GM23338 (cell line): ENCODE results near the gene ITGB5. TPM values are rescaled to one million over a fixed set of nuclear protein-coding genes. Genes with fewer than 3 reads are reported as not detected.

Experiments
- ATAC-seq: fragments of 200-7000 bp; cut with Tn5 transposase; 3 replicates; pipeline ENCODE4 v1.9.1; 2020
- DNase-seq: peaks from one replicate; pipeline ENCODE4 v3.0.0-alpha.2; 2015; ENCODE audit warnings: low spot score
- H2AFZ ChIP-seq: fragments of 200-600 bp; sonication (generic); 2 replicates; pipeline ENCODE4 v1.8.0; 2016; ENCODE audit warnings: antibody characterized with exemption, mild to moderate bottlenecking, moderate library complexity
- H3F3A ChIP-seq: fragments of 200-600 bp; sonication (generic); replicated peaks from 2 replicates; pipeline ENCODE4 v1.8.0; 2017; ENCODE audit warnings: antibody characterized with exemption, mixed run types, low read depth
- H3K27ac ChIP-seq: fragments of 200-600 bp; sonication (generic); 2 replicates; pipeline ENCODE4 v1.6.1; 2016; ENCODE audit warnings: low read depth
- H3K27me3 ChIP-seq: fragments of 200-600 bp; sonication (generic); 2 replicates; pipeline ENCODE4 v1.8.0; 2016; ENCODE audit warnings: mild to moderate bottlenecking, mixed run types, moderate library complexity; ENCODE audit not compliant: insufficient read depth
- H3K36me3 ChIP-seq: fragments of 200-600 bp; sonication (generic); 2 replicates; pipeline ENCODE4 v1.8.0; 2016; ENCODE audit warnings: mild to moderate bottlenecking; ENCODE audit not compliant: insufficient read depth
- H3K4me1 ChIP-seq: fragments of 200-600 bp; sonication (generic); 2 replicates; pipeline ENCODE4 v1.8.0; 2016; ENCODE audit warnings: mild to moderate bottlenecking, moderate library complexity; ENCODE audit not compliant: insufficient read depth
- H3K4me2 ChIP-seq: fragments of 200-600 bp; sonication (generic); 2 replicates; pipeline ENCODE4 v1.7.1; 2017; ENCODE audit warnings: mixed run types
- H3K4me3 ChIP-seq: fragments of 200-600 bp; sonication (generic); 2 replicates; pipeline ENCODE4 v1.6.1; 2016; ENCODE audit warnings: mixed run types
- H3K79me2 ChIP-seq: fragments of 200-600 bp; sonication (generic); replicated peaks from 2 replicates; pipeline ENCODE4 v1.8.0; 2017; ENCODE audit warnings: mild to moderate bottlenecking; ENCODE audit not compliant: insufficient read depth
- H3K9me2 ChIP-seq: fragments of 200-600 bp; sonication (generic); 2 replicates; pipeline ENCODE4 v1.8.0; 2017; ENCODE audit not compliant: insufficient read depth
- H4K20me1 ChIP-seq: fragments of 200-600 bp; sonication (generic); replicated peaks from 2 replicates; pipeline ENCODE4 v1.8.0; 2017; ENCODE audit warnings: mild to moderate bottlenecking; ENCODE audit not compliant: insufficient read depth
- H3K27ac Mint-ChIP-seq: 2 replicates; pipeline ENCODE4 v1.8.0; 2020; ENCODE audit warnings: inconsistent platforms, mild to moderate bottlenecking, moderate library complexity, mixed read lengths
- H3K27me3 Mint-ChIP-seq: 3 replicates; pipeline ENCODE4 v1.8.0; 2022; ENCODE audit warnings: low read depth, mild to moderate bottlenecking, moderate library complexity, mixed read lengths, inconsistent platforms; ENCODE audit not compliant: insufficient read depth, poor library complexity
- H3K36me3 Mint-ChIP-seq: 3 replicates; pipeline ENCODE4 v1.8.0; 2021; ENCODE audit warnings: low read depth, mild to moderate bottlenecking, inconsistent platforms, moderate library complexity, mixed read lengths
- H3K4me1 Mint-ChIP-seq: 3 replicates; pipeline ENCODE4 v1.8.0; 2020; ENCODE audit warnings: mild to moderate bottlenecking, inconsistent platforms, mixed read lengths
- H3K4me3 Mint-ChIP-seq: 3 replicates; pipeline ENCODE4 v1.8.0; 2021; ENCODE audit warnings: moderate library complexity, mild to moderate bottlenecking, inconsistent platforms, mixed read lengths
- H3K9me3 Mint-ChIP-seq: 3 replicates; pipeline ENCODE4 v1.8.0; 2020; ENCODE audit warnings: moderate library complexity, mild to moderate bottlenecking, inconsistent platforms, mixed read lengths
- EZH2 ChIP-seq: fragments of 200-600 bp; sonication (generic); IDR thresholded peaks from one replicate; pipeline ENCODE4 v1.8.0; 2017; ENCODE audit warnings: antibody characterized with exemption, mild to moderate bottlenecking, low read depth; ENCODE audit not compliant: unreplicated experiment
- EZH2phosphoT487 ChIP-seq: fragments of 200-600 bp; sonication (generic); IDR thresholded peaks from one replicate; pipeline ENCODE4 v1.8.1; 2018; ENCODE audit warnings: antibody characterized with exemption; ENCODE audit not compliant: unreplicated experiment
- JUNB ChIP-seq: IDR thresholded peaks from one replicate; pipeline ENCODE4 v1.6.1; 2016; ENCODE audit warnings: antibody characterized with exemption; ENCODE audit not compliant: unreplicated experiment
- NANOG ChIP-seq: IDR thresholded peaks from 2 replicates; pipeline ENCODE4 v1.6.1; 2016; ENCODE audit warnings: antibody characterized with exemption, borderline replicate concordance
- POLR2AphosphoS5 ChIP-seq: IDR thresholded peaks from 2 replicates; pipeline ENCODE4 v1.6.1; 2016; ENCODE audit warnings: antibody characterized with exemption, low read depth
- ZNF114 ChIP-seq: fragments of 250-450 bp; sonication (Bioruptor Pico); IDR thresholded peaks from 2 replicates; pipeline ENCODE4 v1.5.0; 2020; ENCODE audit warnings: mild to moderate bottlenecking, moderate library complexity
- ZNF331 ChIP-seq: fragments of 250-450 bp; sonication (Bioruptor Pico); IDR thresholded peaks from 2 replicates; pipeline ENCODE4 v1.5.0; 2020; ENCODE audit warnings: low read depth, mild to moderate bottlenecking, moderate library complexity
- polyA plus RNA-seq: library from polyadenylated mRNA; unstranded; fragments of >200 nt; fragmentation: Nextera tagmentation; extraction: Ambion mirVana; gene quantifications from 2 replicates; pipeline ENCODE4 v1.2.1, GENCODE V29; 2016
- total RNA-seq: library from RNA; depleted of rRNA; stranded (reverse); fragments of >200 nt; shearing (Covaris generic); gene quantifications from 2 replicates; pipeline ENCODE4 v1.2.3, GENCODE V29; 2014
- TF ChIP-seq, protein P1 (sequence below): fragments of 250-450 bp; sonication (Bioruptor Pico); IDR thresholded peaks from 2 replicates; pipeline ENCODE4 v1.5.0; 2020; ENCODE audit warnings: mild to moderate bottlenecking, moderate library complexity
- TF ChIP-seq, protein P2 (sequence below): IDR thresholded peaks from 2 replicates; pipeline ENCODE4 v1.6.1; 2016; ENCODE audit warnings: antibody characterized with exemption
- TF ChIP-seq, protein P3 (sequence below), 2 experiments: fragments of 200-600 bp in 1 of 2; sonication (generic) in 1 of 2; conservative IDR thresholded peaks; 2 replicates each; pipeline versions ENCODE4 v1.5.1 to v1.6.1; 2016 to 2017; ENCODE audit warnings: antibody characterized with exemption in 2 of 2, low read depth in 2 of 2, mild to moderate bottlenecking in 2 of 2, moderate library complexity in 1 of 2
- TF ChIP-seq, protein P4 (sequence below): IDR thresholded peaks from one replicate; pipeline ENCODE4 v1.6.1; 2018; ENCODE audit warnings: antibody characterized with exemption; ENCODE audit not compliant: unreplicated experiment

The ITGB5 gene
- total and polyA plus RNA-seq, 2 experiments from 2014 or later: 68.2 to 269 TPM

DNA sequence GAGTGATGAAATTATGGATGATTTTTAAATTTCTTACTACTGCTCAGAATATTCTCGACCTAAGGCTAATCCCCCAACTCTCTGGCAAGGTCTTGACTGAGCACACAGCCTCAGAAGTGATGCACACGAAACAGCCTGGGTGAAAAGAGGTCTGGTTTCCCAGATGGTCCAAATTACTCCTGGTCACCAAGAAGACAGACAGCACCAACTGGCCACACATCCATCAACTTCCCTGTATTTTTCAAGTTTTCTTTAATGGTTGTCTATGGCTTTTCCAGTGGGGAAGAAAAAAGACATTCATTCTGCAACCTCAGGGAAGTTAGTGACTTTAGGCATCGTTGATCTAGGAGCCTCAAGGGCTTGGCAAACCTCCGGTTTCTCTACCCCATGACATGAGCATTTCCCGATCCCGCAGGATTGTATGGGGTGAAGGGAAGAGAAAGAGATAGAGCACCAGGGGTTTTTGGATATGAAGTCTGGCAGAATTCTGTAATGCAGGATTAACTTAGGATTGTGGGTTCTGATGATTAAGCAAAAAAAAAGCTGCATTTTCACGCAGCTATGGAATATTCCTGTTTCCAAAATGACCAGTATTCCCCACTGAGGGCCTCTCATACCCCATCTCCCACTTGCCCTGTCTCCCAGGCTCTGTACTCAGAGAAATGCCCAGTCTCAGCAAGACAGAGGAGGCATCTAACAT is 94.7 kb downstream of the ITGB5 start (continued):
- TF ChIP-seq, protein P1, sequence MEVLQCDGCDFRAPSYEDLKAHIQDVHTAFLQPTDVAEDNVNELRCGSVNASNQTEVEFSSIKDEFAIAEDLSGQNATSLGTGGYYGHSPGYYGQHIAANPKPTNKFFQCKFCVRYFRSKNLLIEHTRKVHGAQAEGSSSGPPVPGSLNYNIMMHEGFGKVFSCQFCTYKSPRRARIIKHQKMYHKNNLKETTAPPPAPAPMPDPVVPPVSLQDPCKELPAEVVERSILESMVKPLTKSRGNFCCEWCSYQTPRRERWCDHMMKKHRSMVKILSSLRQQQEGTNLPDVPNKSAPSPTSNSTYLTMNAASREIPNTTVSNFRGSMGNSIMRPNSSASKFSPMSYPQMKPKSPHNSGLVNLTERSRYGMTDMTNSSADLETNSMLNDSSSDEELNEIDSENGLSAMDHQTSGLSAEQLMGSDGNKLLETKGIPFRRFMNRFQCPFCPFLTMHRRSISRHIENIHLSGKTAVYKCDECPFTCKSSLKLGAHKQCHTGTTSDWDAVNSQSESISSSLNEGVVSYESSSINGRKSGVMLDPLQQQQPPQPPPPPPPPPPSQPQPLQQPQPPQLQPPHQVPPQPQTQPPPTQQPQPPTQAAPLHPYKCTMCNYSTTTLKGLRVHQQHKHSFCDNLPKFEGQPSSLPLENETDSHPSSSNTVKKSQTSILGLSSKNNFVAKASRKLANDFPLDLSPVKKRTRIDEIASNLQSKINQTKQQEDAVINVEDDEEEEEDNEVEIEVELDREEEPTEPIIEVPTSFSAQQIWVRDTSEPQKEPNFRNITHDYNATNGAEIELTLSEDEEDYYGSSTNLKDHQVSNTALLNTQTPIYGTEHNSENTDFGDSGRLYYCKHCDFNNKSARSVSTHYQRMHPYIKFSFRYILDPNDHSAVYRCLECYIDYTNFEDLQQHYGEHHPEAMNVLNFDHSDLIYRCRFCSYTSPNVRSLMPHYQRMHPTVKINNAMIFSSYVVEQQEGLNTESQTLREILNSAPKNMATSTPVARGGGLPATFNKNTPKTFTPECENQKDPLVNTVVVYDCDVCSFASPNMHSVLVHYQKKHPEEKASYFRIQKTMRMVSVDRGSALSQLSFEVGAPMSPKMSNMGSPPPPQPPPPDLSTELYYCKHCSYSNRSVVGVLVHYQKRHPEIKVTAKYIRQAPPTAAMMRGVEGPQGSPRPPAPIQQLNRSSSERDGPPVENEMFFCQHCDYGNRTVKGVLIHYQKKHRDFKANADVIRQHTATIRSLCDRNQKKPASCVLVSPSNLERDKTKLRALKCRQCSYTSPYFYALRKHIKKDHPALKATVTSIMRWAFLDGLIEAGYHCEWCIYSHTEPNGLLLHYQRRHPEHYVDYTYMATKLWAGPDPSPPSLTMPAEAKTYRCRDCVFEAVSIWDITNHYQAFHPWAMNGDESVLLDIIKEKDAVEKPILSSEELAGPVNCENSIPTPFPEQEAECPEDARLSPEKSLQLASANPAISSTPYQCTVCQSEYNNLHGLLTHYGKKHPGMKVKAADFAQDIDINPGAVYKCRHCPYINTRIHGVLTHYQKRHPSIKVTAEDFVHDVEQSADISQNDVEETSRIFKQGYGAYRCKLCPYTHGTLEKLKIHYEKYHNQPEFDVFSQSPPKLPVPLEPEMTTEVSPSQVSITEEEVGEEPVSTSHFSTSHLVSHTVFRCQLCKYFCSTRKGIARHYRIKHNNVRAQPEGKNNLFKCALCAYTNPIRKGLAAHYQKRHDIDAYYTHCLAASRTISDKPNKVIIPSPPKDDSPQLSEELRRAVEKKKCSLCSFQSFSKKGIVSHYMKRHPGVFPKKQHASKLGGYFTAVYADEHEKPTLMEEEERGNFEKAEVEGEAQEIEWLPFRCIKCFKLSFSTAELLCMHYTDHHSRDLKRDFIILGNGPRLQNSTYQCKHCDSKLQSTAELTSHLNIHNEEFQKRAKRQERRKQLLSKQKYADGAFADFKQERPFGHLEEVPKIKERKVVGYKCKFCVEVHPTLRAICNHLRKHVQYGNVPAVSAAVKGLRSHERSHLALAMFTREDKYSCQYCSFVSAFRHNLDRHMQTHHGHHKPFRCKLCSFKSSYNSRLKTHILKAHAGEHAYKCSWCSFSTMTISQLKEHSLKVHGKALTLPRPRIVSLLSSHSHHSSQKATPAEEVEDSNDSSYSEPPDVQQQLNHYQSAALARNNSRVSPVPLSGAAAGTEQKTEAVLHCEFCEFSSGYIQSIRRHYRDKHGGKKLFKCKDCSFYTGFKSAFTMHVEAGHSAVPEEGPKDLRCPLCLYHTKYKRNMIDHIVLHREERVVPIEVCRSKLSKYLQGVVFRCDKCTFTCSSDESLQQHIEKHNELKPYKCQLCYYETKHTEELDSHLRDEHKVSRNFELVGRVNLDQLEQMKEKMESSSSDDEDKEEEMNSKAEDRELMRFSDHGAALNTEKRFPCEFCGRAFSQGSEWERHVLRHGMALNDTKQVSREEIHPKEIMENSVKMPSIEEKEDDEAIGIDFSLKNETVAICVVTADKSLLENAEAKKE: no peak
- TF ChIP-seq NANOG (no peak), ZNF114 (CRISPR knock-in tag) (no peak), EZH2 (no peak)

DNA sequence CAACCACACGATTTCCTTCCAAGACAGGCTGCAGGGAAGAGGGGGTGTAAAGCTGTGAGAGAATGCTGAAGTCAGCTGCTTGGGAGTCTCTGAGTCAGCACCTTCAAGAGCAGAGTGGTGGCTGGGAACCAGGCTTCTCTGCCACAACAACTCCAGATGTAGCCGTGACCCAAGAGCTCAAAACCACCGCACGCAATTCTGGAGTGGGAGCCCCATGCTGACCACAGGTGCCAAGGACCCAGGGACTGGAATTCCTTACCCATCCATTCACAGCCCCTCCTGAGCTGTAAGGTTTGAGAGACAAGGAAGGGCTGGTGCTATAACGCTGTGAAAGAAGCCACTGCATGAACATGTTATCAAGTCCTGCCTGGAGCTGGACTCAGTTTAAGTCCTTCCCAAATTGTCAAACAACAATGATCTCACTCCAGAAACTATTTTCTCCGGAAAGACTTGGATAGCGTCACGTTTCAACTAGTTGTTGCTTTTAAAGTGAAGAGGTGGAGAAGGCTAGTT is 95.5 kb downstream of the ITGB5 start:
- no peak overlapping the region for H2AFZ ChIP-seq
- no peak for DNase-seq
- peak overlapping the region; percentile 69; the same call in 1 of the 2 replicates for H3K27ac ChIP-seq
- H3K79me2 ChIP-seq: peaks cover 29% of the 10 kb centered on the region
- no peak for ATAC-seq
- no peak overlapping the region for H3K4me3 ChIP-seq
- Mint-ChIP-seq H3K4me3 (no peak overlapping the region), H3K27ac (0 out of 2 replicates have a peak overlapping the region, but pooled peaks have one; percentile 39), H3K36me3 (peaks cover 57% of the 10 kb centered on the region), H3K4me1 (peaks cover 6% of the 10 kb centered on the region), H3K9me3 (no peaks in the 10 kb centered on the region), H3K27me3 (peaks cover 10% of the 10 kb centered on the region)
- H3K27me3 ChIP-seq: no peaks in the 10 kb centered on the region
- no peaks in the 10 kb centered on the region for H3K9me2 ChIP-seq
- H3K4me1 ChIP-seq: no peaks in the 10 kb centered on the region
- peaks cover 20% of the 10 kb centered on the region; the same call in 1 of the 2 replicates for H4K20me1 ChIP-seq
- no peak overlapping the region for H3K4me2 ChIP-seq
- 0 out of 2 replicates have a peak, but pooled peaks cover 5% of the 10 kb centered on the region for H3F3A ChIP-seq
- H3K36me3 ChIP-seq: peaks cover 25% of the 10 kb centered on the region
- TF ChIP-seq EZH2phosphoT487: no peak
- no peak for TF ChIP-seq EZH2
- TF ChIP-seq, protein P2, sequence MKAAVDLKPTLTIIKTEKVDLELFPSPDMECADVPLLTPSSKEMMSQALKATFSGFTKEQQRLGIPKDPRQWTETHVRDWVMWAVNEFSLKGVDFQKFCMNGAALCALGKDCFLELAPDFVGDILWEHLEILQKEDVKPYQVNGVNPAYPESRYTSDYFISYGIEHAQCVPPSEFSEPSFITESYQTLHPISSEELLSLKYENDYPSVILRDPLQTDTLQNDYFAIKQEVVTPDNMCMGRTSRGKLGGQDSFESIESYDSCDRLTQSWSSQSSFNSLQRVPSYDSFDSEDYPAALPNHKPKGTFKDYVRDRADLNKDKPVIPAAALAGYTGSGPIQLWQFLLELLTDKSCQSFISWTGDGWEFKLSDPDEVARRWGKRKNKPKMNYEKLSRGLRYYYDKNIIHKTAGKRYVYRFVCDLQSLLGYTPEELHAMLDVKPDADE: no peak
- no peak for TF ChIP-seq ZNF114 (CRISPR knock-in tag)
- no peak for TF ChIP-seq JUNB
- no peak for TF ChIP-seq POLR2AphosphoS5
- TF ChIP-seq, protein P3, sequence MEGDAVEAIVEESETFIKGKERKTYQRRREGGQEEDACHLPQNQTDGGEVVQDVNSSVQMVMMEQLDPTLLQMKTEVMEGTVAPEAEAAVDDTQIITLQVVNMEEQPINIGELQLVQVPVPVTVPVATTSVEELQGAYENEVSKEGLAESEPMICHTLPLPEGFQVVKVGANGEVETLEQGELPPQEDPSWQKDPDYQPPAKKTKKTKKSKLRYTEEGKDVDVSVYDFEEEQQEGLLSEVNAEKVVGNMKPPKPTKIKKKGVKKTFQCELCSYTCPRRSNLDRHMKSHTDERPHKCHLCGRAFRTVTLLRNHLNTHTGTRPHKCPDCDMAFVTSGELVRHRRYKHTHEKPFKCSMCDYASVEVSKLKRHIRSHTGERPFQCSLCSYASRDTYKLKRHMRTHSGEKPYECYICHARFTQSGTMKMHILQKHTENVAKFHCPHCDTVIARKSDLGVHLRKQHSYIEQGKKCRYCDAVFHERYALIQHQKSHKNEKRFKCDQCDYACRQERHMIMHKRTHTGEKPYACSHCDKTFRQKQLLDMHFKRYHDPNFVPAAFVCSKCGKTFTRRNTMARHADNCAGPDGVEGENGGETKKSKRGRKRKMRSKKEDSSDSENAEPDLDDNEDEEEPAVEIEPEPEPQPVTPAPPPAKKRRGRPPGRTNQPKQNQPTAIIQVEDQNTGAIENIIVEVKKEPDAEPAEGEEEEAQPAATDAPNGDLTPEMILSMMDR (conservative IDR thresholded peaks at IDR 0.05; ENCODE audit: low read depth in 2 of 2): no peak
- TF ChIP-seq ZNF331 (CRISPR knock-in tag): no peak
- TF ChIP-seq, protein P4, sequence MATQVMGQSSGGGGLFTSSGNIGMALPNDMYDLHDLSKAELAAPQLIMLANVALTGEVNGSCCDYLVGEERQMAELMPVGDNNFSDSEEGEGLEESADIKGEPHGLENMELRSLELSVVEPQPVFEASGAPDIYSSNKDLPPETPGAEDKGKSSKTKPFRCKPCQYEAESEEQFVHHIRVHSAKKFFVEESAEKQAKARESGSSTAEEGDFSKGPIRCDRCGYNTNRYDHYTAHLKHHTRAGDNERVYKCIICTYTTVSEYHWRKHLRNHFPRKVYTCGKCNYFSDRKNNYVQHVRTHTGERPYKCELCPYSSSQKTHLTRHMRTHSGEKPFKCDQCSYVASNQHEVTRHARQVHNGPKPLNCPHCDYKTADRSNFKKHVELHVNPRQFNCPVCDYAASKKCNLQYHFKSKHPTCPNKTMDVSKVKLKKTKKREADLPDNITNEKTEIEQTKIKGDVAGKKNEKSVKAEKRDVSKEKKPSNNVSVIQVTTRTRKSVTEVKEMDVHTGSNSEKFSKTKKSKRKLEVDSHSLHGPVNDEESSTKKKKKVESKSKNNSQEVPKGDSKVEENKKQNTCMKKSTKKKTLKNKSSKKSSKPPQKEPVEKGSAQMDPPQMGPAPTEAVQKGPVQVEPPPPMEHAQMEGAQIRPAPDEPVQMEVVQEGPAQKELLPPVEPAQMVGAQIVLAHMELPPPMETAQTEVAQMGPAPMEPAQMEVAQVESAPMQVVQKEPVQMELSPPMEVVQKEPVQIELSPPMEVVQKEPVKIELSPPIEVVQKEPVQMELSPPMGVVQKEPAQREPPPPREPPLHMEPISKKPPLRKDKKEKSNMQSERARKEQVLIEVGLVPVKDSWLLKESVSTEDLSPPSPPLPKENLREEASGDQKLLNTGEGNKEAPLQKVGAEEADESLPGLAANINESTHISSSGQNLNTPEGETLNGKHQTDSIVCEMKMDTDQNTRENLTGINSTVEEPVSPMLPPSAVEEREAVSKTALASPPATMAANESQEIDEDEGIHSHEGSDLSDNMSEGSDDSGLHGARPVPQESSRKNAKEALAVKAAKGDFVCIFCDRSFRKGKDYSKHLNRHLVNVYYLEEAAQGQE: no peak
